ENCODE results near the gene LTBP1.

Gene LTBP1

DNA sequence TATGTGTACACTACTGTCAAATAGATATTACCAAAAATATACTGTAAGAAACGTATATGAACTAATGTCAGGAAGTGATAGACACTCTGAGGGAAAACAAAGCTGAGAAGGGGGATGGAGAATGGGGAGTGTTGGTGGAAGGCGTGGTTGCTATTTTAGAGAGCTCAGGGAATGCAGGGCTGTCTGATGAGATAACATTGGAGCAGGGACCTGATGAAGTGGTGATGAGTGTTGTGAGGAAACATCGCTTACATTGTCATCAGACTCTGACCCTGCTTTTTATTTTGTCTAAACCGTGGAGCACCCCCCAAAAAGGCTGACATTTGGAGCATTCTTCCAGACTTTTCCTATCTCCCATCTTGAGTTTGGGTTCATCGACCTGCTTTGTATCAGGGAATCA is 194.7 kb downstream of the LTBP1 start:
- TF ChIP-seq, protein P1, sequence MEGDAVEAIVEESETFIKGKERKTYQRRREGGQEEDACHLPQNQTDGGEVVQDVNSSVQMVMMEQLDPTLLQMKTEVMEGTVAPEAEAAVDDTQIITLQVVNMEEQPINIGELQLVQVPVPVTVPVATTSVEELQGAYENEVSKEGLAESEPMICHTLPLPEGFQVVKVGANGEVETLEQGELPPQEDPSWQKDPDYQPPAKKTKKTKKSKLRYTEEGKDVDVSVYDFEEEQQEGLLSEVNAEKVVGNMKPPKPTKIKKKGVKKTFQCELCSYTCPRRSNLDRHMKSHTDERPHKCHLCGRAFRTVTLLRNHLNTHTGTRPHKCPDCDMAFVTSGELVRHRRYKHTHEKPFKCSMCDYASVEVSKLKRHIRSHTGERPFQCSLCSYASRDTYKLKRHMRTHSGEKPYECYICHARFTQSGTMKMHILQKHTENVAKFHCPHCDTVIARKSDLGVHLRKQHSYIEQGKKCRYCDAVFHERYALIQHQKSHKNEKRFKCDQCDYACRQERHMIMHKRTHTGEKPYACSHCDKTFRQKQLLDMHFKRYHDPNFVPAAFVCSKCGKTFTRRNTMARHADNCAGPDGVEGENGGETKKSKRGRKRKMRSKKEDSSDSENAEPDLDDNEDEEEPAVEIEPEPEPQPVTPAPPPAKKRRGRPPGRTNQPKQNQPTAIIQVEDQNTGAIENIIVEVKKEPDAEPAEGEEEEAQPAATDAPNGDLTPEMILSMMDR (IDR thresholded peaks at IDR 0.05; ENCODE audit: low read depth, low read length): no peak
- DNase-seq (ENCODE audit: extremely low read depth, low read depth): no peak

DNA sequence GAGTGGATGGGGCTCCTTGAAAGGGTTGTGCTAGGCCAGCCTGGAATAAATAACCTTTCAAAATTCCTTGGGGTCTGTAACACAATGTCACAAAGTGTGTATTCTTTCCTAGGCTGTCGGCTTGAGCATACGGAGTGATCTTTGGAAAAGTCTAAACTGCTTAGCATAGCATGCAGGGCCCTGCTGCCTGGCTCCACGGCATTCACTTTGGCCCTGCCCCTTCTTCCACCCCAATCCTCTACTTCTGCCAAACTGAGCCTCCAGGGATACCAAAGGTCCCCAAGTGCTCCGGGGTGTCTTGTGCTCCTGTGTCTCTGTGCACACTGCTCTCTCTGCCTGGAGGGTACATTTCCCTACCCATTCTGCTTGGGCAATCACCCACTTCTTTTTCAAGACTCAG is 196.1 kb downstream of the LTBP1 start:
- TF ChIP-seq, protein P1 (IDR thresholded peaks at IDR 0.05; ENCODE audit: low read depth, low read length): no peak

GRCh38 chr2:33144243-33144642 is 197.5 kb downstream of the LTBP1 start:
- peak; percentile 57 for DNase-seq (ENCODE audit: extremely low read depth, low read depth)
- TF ChIP-seq, protein P1 (IDR thresholded peaks at IDR 0.05; ENCODE audit: low read depth, low read length): no peak

More for the DNA sequence above, 196.1 kb downstream of the LTBP1 start:
- DNase-seq (ENCODE audit: extremely low read depth, low read depth): no peak

GRCh38 chr2:33145459-33145858 is 198.7 kb downstream of the LTBP1 start:
- DNase-seq (ENCODE audit: extremely low read depth, low read depth): peak; percentile 63
- TF ChIP-seq, protein P1 (IDR thresholded peaks at IDR 0.05; ENCODE audit: low read depth, low read length): no peak

DNA sequence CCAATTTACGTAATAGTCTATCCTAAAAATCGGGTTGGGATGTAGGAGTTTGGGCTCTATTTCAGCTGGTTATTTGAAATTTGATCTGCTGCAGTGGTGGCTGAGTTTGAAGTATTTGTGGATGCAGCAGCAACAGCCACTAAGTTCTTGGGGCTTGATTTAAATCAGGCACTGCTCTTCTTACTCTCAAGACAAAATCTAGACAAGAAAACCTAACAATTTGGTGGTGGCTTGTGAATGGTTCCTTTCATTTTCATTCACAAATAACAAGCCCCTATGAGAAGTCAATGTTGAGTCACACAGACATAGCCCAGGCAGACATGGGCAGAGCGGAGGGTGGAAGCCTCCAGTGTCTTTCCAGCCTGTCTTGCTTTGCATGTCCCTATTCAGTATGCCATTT is 199.3 kb downstream of the LTBP1 start:
- TF ChIP-seq, protein P1 (IDR thresholded peaks at IDR 0.05; ENCODE audit: low read depth, low read length): no peak

DNA sequence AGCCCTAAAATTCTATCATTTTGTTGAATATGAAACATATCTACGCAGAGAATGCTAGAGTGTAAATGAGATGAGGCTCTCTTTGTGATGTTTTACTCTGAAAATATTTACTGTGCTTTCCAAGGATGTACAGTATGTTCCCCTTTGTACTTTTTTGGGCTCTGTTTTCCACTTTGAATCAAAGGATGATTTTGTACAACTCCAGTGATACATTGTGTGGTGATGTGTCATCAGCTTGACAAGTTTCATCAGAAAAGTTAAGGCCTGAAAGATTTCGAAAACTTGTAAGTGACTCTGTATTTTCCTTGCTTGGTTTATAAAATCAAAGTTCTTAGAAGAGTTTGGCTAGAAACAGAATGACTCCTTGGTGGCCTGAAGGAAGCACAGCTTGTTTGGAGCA is 206.3 kb downstream of the LTBP1 start:
- TF ChIP-seq, protein P1 (IDR thresholded peaks at IDR 0.05; ENCODE audit: low read depth, low read length): no peak
- no peak for DNase-seq (ENCODE audit: extremely low read depth, low read depth)

More for the DNA sequence above, 199.3 kb downstream of the LTBP1 start:
- no peak for DNase-seq (ENCODE audit: extremely low read depth, low read depth)

- TF ChIP-seq, protein P1 (IDR thresholded peaks at IDR 0.05; ENCODE audit: low read depth, low read length): no peak
- no peak for DNase-seq (ENCODE audit: extremely low read depth, low read depth)
Measured at GRCh38 chr2:33158482-33159003, 211.8 kb downstream of the LTBP1 start.
